Measurements from ENCODE around the gene UBA52.

Gene UBA52

DNA sequence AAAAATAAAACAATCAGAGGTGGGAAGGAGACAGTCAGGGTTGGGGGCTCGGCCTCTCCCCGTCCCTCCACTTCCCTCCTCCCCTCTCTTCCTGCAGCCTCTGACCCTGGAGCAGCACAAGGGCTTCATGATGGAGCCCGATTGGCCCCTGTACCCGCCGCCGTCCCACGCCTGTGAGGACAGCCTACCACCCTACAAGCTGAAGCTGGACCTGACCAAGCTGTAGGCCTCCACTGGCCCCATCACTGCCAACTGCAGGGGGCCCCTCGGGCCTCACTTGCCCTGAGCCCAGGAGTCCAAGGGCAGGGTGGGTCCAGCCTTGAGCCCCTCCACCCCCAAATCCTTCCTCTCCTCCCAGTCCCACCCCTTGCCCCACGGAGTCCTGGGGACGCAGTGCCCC, 48.7 kb downstream of the UBA52 start:
- DNase-seq: no peak

DNA sequence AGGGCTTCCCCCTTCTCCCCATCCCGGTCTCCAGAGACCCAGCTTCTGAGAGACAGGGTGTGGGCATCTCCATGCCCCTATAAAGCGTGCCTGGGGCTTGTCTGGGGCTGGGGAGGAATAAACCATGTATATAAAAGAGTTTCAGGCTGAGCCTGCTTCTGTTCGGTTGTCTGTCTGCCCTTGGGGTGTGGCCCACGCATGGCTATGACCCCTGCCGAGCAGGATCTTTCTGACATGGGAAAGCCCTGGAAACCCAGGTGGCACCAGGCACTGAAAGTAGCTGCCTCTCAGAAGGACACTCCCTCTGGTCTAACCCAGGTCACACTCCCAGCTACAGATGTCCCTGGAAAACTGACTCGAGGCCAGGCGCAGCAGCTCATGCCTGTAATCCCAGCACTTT, 49.2 kb downstream of the UBA52 start:
- in situ Hi-C loops (cut with MboI; ENCODE audit: low pct_unique_long_range_greater_than_20kb, low sequenced_read_pairs): no loop called here
- DNase-seq: no peak

More for the DNA sequence above, 48.7 kb downstream of the UBA52 start:
- in situ Hi-C loops (cut with MboI; ENCODE audit: low pct_unique_long_range_greater_than_20kb, low sequenced_read_pairs): no loop called here

DNA sequence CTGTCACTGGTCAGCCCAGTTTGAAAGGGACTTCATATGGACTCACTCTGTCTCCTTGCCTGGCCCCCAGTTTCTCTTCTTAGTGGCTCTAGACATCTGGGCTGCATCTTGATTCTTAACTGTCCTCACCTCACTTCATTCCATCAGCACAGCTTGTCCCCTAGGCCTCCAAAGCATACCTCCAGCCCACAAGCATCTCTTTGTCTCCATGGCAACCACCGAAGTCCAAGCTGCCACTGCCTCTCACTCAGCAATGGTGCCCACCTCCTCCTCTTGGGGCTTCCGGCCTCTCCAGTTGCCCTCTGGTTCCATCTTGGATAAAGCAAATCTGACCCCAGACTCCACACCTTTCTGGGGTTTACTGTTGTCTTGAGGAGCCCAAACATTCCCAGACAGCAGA, 55.2 kb downstream of the UBA52 start:
- in situ Hi-C loops (cut with MboI; ENCODE audit: low pct_unique_long_range_greater_than_20kb, low sequenced_read_pairs): no loop called here

More for the DNA sequence above, 55.2 kb downstream of the UBA52 start:
- DNase-seq: no peak

Measured in KBM-7 (cell line).